CD8-positive, alpha-beta memory T cell (primary cell): ENCODE results near the gene LIPG. TPM values are rescaled to one million over a fixed set of nuclear protein-coding genes. Genes with fewer than 3 reads are reported as not detected.
"Not testable (repeated sequence)": the region's sequence is repeated elsewhere in the genome, so short reads cannot be mapped to it uniquely, and the experiment has no call there.

ENCODE experiments used
- CTCF ChIA-PET: fragments of 350-600 bp; sonication (Branson Sonifier 250); formaldehyde crosslinking; loops from one replicate; lab custom pipeline; 2021; ENCODE audit warnings: antibody characterized with exemption; lab: Charles Lee
- POLR2A ChIA-PET: fragments of 350-600 bp; sonication (Branson Sonifier 250); formaldehyde crosslinking; loops from one replicate; lab custom pipeline; 2021; ENCODE audit warnings: antibody characterized with exemption; lab: Charles Lee
- DNase-seq, 5 donors: peaks; one replicate each; pipeline versions ENCODE4 v3.0.0 to v3.0.0-alpha.2; 2020 to 2022; ENCODE audit warnings: mixed read lengths in 1 of 5
- H3K27ac ChIP-seq: one replicate; pipeline ENCODE4 v1.7.0; 2013; ENCODE audit warnings: low read depth, mild to moderate bottlenecking, low read length, moderate library complexity
- H3K27me3 ChIP-seq: 2 replicates; pipeline ENCODE4 v1.7.0; 2013; ENCODE audit warnings: low read length, mild to moderate bottlenecking; ENCODE audit not compliant: insufficient read depth, poor library complexity, severe bottlenecking
- H3K36me3 ChIP-seq: 2 replicates; pipeline ENCODE4 v1.7.0; 2013; ENCODE audit warnings: mild to moderate bottlenecking, low read length, moderate library complexity; ENCODE audit not compliant: insufficient read depth
- H3K4me1 ChIP-seq: 2 replicates; pipeline ENCODE4 v1.7.0; 2013; ENCODE audit warnings: mild to moderate bottlenecking, low read length, moderate library complexity; ENCODE audit not compliant: insufficient read depth
- H3K4me3 ChIP-seq: 2 replicates; pipeline ENCODE4 v1.7.0; 2013; ENCODE audit warnings: mild to moderate bottlenecking, low read length
- H3K9me3 ChIP-seq: 2 replicates; pipeline ENCODE4 v1.7.0; 2013; ENCODE audit warnings: mild to moderate bottlenecking, low read length
- H3K27ac Mint-ChIP-seq, 8 donors: one replicate each; pipeline ENCODE4 v1.8.0; 2020 to 2021; ENCODE audit warnings: mixed read lengths in 8 of 8, mild to moderate bottlenecking in 6 of 8, inconsistent platforms in 3 of 8, moderate library complexity in 3 of 8
- H3K27me3 Mint-ChIP-seq, 2 donors: one replicate each; pipeline ENCODE4 v1.8.0; 2020 to 2021; ENCODE audit warnings: mixed read lengths in 2 of 2, mild to moderate bottlenecking in 1 of 2, moderate library complexity in 1 of 2
- H3K36me3 Mint-ChIP-seq, 3 donors: one replicate each; pipeline ENCODE4 v1.8.0; 2020 to 2021; ENCODE audit warnings: mixed read lengths in 3 of 3, inconsistent platforms in 1 of 3, mild to moderate bottlenecking in 1 of 3
- H3K4me1 Mint-ChIP-seq, 3 donors: one replicate each; pipeline ENCODE4 v1.8.0; 2020 to 2021; ENCODE audit warnings: mixed read lengths in 3 of 3, inconsistent platforms in 1 of 3, mild to moderate bottlenecking in 1 of 3
- H3K4me3 Mint-ChIP-seq, 7 donors: one replicate each; pipeline ENCODE4 v1.8.0; 2020 to 2021; ENCODE audit warnings: mixed read lengths in 7 of 7, mild to moderate bottlenecking in 6 of 7, moderate library complexity in 4 of 7, inconsistent platforms in 2 of 7
- H3K9me3 Mint-ChIP-seq, 5 donors: one replicate each; pipeline ENCODE4 v1.8.0; 2020 to 2022; ENCODE audit warnings: mixed read lengths in 5 of 5, mild to moderate bottlenecking in 3 of 5, moderate library complexity in 2 of 5, inconsistent platforms in 1 of 5
- polyA plus RNA-seq: library from polyadenylated mRNA; unstranded; fragments of 300-500 nt; fragmentation: Illumina TruSeq; gene quantifications from one replicate; pipeline ENCODE4 v1.2.3, GENCODE V29; 2021
- total RNA-seq, 2 experiments: library from RNA; stranded (reverse); gene quantifications; one replicate each; pipeline ENCODE4 v1.2.3, GENCODE V29; 2021

Gene LIPG
- total and polyA plus RNA-seq, 3 experiments from 2014 or later: not detected

DNA sequence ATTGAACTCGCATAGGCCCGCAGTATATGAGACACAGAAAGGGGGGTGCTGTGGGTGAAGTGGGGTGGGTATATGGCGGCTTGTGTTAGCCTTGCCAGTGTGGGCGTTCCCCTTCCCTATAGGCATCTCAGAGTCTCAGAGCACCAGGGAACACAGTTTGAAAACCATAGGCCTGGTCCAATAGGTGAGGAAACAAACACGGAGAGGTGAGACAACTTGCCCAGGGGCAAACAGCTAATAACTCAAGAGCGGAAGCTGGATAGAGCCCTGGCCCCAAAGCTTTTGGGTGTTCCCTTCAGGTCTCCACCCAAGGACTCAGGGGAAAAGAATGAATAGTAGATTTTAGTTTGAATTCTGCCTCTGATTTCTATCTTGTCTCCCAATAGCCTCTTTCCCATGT is 7.9 kb downstream of the LIPG start:
- no peak overlapping the region for H3K27ac ChIP-seq
- peaks cover 30 to 37% of the 10 kb centered on the region in 2 donors for H3K27me3 Mint-ChIP-seq
- H3K36me3 Mint-ChIP-seq: peaks cover 0 to 4% (median 0%) of the 10 kb centered on the region in 3 donors
- no peaks in the 10 kb centered on the region for H3K36me3 ChIP-seq
- H3K4me3 ChIP-seq: no peak overlapping the region
- POLR2A ChIA-PET: no interaction called here
- no peak overlapping the region for H3K4me3 Mint-ChIP-seq
- H3K4me1 Mint-ChIP-seq: no peaks in the 10 kb centered on the region
- no peaks in the 10 kb centered on the region for H3K4me1 ChIP-seq
- no peaks in the 10 kb centered on the region for H3K9me3 ChIP-seq
- no peak overlapping the region for H3K27ac Mint-ChIP-seq
- no peak for DNase-seq
- no peaks in the 10 kb centered on the region for H3K9me3 Mint-ChIP-seq
- CTCF ChIA-PET: no interaction called here
- H3K27me3 ChIP-seq: peaks cover 4% of the 10 kb centered on the region

DNA sequence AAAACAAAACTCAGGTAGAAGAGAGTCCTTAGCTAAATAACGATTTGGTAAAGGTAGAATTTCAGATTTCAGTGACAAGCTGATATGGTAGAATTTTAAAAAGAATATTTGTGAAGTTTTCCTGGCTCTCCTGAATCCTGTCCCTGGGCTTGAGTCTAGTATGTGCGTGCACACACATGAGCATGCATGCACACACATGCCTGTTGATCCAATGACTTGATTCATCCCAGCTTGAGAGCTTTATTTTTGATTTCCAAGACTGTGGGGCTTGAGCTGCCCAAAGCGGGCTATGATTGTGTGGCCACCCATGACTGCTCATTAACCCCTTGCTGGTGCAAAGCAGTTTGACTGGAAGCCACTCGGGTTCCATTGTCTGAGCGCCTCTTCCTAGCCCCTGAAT is 9.0 kb downstream of the LIPG start:
- no peak overlapping the region for H3K4me3 ChIP-seq
- H3K36me3 Mint-ChIP-seq: peaks cover 0 to 4% (median 0%) of the 10 kb centered on the region in 3 donors
- no peak overlapping the region for H3K27ac Mint-ChIP-seq
- H3K9me3 Mint-ChIP-seq: no peaks in the 10 kb centered on the region
- H3K4me1 Mint-ChIP-seq: no peaks in the 10 kb centered on the region
- no peaks in the 10 kb centered on the region for H3K9me3 ChIP-seq
- H3K27me3 Mint-ChIP-seq: peaks cover 19 to 26% of the 10 kb centered on the region in 2 donors
- POLR2A ChIA-PET: no interaction called here
- no peak overlapping the region for H3K4me3 Mint-ChIP-seq
- no peaks in the 10 kb centered on the region for H3K36me3 ChIP-seq
- CTCF ChIA-PET: no interaction called here
- H3K4me1 ChIP-seq: no peaks in the 10 kb centered on the region
- no peak overlapping the region for H3K27ac ChIP-seq
- no peak for DNase-seq
- no peaks in the 10 kb centered on the region for H3K27me3 ChIP-seq

DNA sequence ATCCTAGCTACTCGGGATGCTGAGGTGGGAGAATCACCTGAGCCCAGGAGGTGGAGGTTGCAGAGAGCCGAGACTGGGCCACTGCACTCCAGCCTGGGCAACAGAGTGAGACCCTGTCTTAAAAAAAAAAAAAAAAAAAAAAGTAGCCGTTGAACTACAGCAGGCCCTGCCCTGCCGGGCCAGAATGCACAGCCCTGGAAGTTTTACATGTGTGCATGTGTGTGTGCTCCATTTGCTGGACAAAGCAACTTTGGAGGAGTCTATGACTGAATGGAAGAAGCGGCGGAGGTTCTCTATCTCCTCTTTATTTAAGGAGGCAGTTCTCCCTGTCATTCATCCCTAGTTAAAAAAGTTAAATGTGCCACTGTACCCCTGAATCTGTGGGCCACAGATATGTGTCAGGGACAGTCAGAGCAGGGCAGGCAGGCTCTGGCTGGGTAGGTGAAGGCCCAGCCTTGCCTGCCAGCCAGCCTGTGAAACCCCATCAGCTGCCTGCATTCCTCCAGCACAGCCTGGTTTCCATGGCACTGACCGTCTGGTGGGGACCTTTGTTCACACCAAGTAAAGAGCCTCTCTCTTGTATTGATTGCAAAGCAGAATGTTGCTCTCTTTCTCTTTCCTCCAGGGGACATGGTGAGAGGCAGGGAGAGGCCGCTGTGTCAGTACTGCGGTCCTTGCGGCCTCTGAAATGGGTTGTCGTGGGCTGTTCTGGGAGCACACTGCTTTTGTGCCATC is 10.9 kb downstream of the LIPG start:
- Mint-ChIP-seq H3K27me3 (peaks cover 4 to 10% of the 10 kb centered on the region in 2 donors), H3K4me3 (no peak overlapping the region), H3K36me3 (no peaks in the 10 kb centered on the region), H3K9me3 (no peaks in the 10 kb centered on the region), H3K27ac (no peak overlapping the region), H3K4me1 (no peaks in the 10 kb centered on the region)
- CTCF ChIA-PET: no interaction called here
- Histone ChIP-seq H3K4me1 (no peaks in the 10 kb centered on the region), H3K36me3 (no peaks in the 10 kb centered on the region), H3K9me3 (no peaks in the 10 kb centered on the region), H3K27ac (no peak overlapping the region), H3K27me3 (no peaks in the 10 kb centered on the region), H3K4me3 (no peak overlapping the region)
- POLR2A ChIA-PET: no interaction called here
- no peak for DNase-seq

DNA sequence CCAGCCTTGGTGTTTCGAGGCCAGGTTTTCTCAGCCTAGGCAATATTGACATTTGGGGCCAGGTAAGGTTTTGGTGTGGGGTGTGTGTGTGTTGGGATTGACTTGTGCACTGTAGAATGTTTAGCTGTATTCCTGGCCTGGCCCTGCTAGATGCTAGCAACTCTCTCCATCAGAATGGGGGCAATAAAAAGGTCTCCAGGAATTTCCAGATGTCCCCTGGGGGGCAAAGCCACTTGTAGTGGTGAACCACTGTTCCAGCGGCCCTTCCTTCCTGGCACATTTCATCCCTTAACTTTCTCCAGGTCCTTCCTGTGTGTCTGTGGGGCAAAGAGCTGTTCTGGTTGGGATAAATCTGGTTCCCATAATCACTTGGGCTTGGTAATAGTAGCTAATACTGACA is 12.0 kb downstream of the LIPG start:
- ChIA-PET CTCF (no interaction called here), POLR2A (no interaction called here)
- H3K4me1 ChIP-seq: no peaks in the 10 kb centered on the region
- no peak overlapping the region for H3K27ac ChIP-seq
- Mint-ChIP-seq H3K27ac (no peak overlapping the region), H3K4me1 (no peaks in the 10 kb centered on the region), H3K9me3 (no peaks in the 10 kb centered on the region), H3K36me3 (no peaks in the 10 kb centered on the region), H3K27me3 (peaks cover 4 to 7% of the 10 kb centered on the region in 2 donors), H3K4me3 (no peak overlapping the region)
- DNase-seq: no peak
- no peaks in the 10 kb centered on the region for H3K36me3 ChIP-seq
- H3K27me3 ChIP-seq: no peaks in the 10 kb centered on the region
- H3K4me3 ChIP-seq: no peak overlapping the region
- no peaks in the 10 kb centered on the region for H3K9me3 ChIP-seq

DNA sequence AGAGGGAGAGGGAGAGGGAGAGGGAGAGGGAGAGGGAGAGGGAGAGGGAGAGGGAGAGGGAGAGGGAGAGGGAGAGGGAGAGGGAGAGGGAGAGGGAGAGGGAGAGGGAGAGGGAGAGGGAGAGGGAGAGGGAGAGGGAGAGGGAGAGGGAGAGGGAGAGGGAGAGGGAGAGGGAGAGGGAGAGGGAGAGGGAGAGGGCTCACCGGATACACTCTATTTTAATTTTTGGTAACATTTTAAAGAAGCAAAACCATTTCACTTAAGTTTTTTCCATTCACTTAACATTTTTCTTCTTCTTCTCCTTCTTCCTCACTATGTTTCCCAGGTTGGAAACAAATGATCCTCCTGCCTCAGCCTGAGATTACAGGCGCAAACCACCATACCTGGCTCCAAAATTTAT is 17.2 kb downstream of the LIPG start:
- H3K36me3 Mint-ChIP-seq, POLR2A ChIA-PET, H3K36me3 ChIP-seq: not testable (repeated sequence)

DNA sequence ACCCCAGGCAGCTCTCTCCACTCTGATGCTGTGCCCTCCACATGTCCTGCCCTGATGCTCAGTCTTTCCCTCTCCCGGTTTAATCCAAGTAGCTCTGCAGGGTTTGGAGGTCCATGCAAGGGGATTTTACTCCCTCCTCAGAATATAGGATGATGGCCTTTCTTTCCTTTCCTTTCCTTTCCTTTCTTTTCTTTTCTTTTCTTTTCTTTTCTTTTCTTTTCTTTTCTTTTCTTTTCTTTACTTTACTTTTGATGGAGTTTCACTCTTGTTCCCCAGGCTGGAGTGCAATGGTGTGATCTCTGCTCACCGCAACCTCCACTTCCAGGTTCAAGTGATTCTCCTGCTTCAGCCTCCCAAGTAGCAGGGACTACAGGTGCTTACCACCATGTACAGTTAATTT is 17.7 kb downstream of the LIPG start:
- H3K4me3 ChIP-seq, H3K4me1 Mint-ChIP-seq, H3K4me1 ChIP-seq, H3K9me3 Mint-ChIP-seq, H3K9me3 ChIP-seq, CTCF ChIA-PET, H3K27ac ChIP-seq, H3K36me3 Mint-ChIP-seq, POLR2A ChIA-PET, H3K27me3 ChIP-seq, DNase-seq, H3K36me3 ChIP-seq, H3K4me3 Mint-ChIP-seq: not testable (repeated sequence)
- H3K27ac Mint-ChIP-seq: peak overlapping the region in 1 of 8 donors; percentile 12
- H3K27me3 Mint-ChIP-seq: peaks cover 5 to 27% of the 10 kb centered on the region in 2 donors

More for the DNA sequence above, 17.2 kb downstream of the LIPG start:
- H3K27me3 ChIP-seq, H3K9me3 ChIP-seq, H3K4me3 Mint-ChIP-seq, H3K4me3 ChIP-seq, DNase-seq, H3K27ac Mint-ChIP-seq, CTCF ChIA-PET, H3K4me1 Mint-ChIP-seq, H3K27ac ChIP-seq, H3K4me1 ChIP-seq, H3K9me3 Mint-ChIP-seq: not testable (repeated sequence)
- H3K27me3 Mint-ChIP-seq: peaks cover 5 to 26% of the 10 kb centered on the region in 2 donors

DNA sequence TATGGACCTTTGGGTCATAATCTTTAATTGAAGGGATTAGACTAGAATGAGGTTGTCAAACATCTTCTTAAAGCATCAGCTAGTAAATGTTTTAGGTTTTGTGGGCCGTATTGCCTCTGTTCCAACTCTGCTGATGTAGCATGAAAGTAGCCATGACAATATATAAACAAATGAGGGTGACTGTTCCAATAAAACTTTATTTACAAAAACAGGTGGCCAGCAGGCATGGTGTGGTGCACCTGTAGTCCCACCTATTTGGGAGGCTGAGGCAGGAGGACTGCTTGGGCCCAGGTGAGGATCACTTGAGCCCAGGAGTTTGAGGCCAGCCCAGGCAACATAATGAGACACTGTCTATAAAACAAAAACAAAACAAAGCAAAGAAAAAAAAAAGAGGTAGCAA is 18.4 kb downstream of the LIPG start:
- H3K27me3 Mint-ChIP-seq: peaks cover 5 to 27% of the 10 kb centered on the region in 2 donors
- H3K27me3 ChIP-seq: no peaks in the 10 kb centered on the region
- CTCF ChIA-PET: no interaction called here
- H3K27ac ChIP-seq: no peak overlapping the region
- no peaks in the 10 kb centered on the region for H3K4me1 Mint-ChIP-seq
- H3K4me3 Mint-ChIP-seq: no peak overlapping the region
- H3K27ac Mint-ChIP-seq: no peak overlapping the region
- H3K4me1 ChIP-seq: no peaks in the 10 kb centered on the region
- POLR2A ChIA-PET: no interaction called here
- DNase-seq: no peak
- no peaks in the 10 kb centered on the region for H3K9me3 ChIP-seq
- no peaks in the 10 kb centered on the region for H3K9me3 Mint-ChIP-seq
- no peak overlapping the region for H3K4me3 ChIP-seq
- H3K36me3 ChIP-seq: no peaks in the 10 kb centered on the region
- no peaks in the 10 kb centered on the region for H3K36me3 Mint-ChIP-seq

DNA sequence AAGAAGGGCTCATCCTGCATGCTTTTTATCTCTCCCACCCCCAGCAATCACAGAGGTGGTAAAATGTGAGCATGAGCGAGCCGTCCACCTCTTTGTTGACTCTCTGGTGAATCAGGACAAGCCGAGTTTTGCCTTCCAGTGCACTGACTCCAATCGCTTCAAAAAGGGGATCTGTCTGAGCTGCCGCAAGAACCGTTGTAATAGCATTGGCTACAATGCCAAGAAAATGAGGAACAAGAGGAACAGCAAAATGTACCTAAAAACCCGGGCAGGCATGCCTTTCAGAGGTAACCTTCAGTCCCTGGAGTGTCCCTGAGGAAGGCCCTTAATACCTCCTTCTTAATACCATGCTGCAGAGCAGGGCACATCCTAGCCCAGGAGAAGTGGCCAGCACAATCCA is 19.5 kb downstream of the LIPG start:
- H3K27me3 ChIP-seq: no peaks in the 10 kb centered on the region

More for the DNA sequence above, 19.5 kb downstream of the LIPG start:
- Mint-ChIP-seq H3K4me1 (no peaks in the 10 kb centered on the region), H3K27me3 (peaks cover 5 to 27% of the 10 kb centered on the region in 2 donors), H3K4me3 (no peak overlapping the region), H3K36me3 (no peaks in the 10 kb centered on the region), H3K27ac (peak overlapping the region in 1 of 8 donors; percentile 25), H3K9me3 (no peaks in the 10 kb centered on the region)
- no peak for DNase-seq
- no peaks in the 10 kb centered on the region for H3K4me1 ChIP-seq
- H3K4me3 ChIP-seq: no peak overlapping the region
- H3K9me3 ChIP-seq: no peaks in the 10 kb centered on the region
- ChIA-PET POLR2A (no interaction called here), CTCF (no interaction called here)
- no peak overlapping the region for H3K27ac ChIP-seq
- H3K36me3 ChIP-seq: no peaks in the 10 kb centered on the region
